ENCODE data around the gene NR3C2.

The NR3C2 gene

GRCh38 chr4:148449921-148450320 lies 7.7 kb upstream of the NR3C2 start:
- Histone ChIP-seq H2AFZ (ENCODE audit: insufficient read depth, low read length, poor library complexity) (no peak overlapping the region), H3K4me3 (ENCODE audit: low read depth, low read length) (no peak overlapping the region), H3K27ac (ENCODE audit: low read depth, low read length) (no peak overlapping the region), H4K12ac (ENCODE audit: low read depth, low read length) (no peak overlapping the region), H2BK12ac (ENCODE audit: low read length) (no peak overlapping the region), H3K4me1 (ENCODE audit: control insufficient read depth in 1 of 2, insufficient read depth in 2 of 2, low read length in 2 of 2) (peaks cover 0 to 2% of the 10 kb centered on the region in 2 experiments), H3K27me3 (ENCODE audit: insufficient read depth, low read length) (peaks cover 11% of the 10 kb centered on the region), H2AK5ac (ENCODE audit: low read length) (no peak overlapping the region), H3K4me2 (ENCODE audit: low read length) (no peak overlapping the region), H2BK5ac (ENCODE audit: low read depth, low read length, poor library complexity) (no peak overlapping the region), H3K14ac (ENCODE audit: low read length) (no peak overlapping the region), H3K4ac (ENCODE audit: low read depth, low read length) (no peak overlapping the region), H3K23ac (ENCODE audit: low read length) (no peak overlapping the region), H3K79me2 (ENCODE audit: control insufficient read depth, insufficient read depth, low read length, poor library complexity) (no peaks in the 10 kb centered on the region), H2BK120ac (ENCODE audit: insufficient read depth, low read length, poor library complexity) (no peak overlapping the region), H4K8ac (ENCODE audit: low read depth, low read length) (no peak overlapping the region), H3K18ac (ENCODE audit: low read length) (no peak overlapping the region), H3K79me1 (ENCODE audit: low read length) (no peaks in the 10 kb centered on the region), H3K9me3 (ENCODE audit: insufficient read depth, low read depth, low read length) (peaks cover 2% of the 10 kb centered on the region), H3K9ac (ENCODE audit: low read length) (no peak overlapping the region), H3K36me3 (ENCODE audit: control insufficient read depth in 1 of 2, insufficient read depth in 2 of 2, low read length in 2 of 2) (no peaks in the 10 kb centered on the region), H4K91ac (ENCODE audit: low read depth, low read length) (no peak overlapping the region)
- no peak for DNase-seq
- no CpG with 5 or more reads among the region's 2 CpGs for WGBS (ENCODE audit: extremely low coverage, insufficient coverage, insufficient read length)

GRCh38 chr4:148448141-148448540 lies 5.9 kb upstream of the NR3C2 start:
- DNase-seq, result no peak
- Histone ChIP-seq H3K9ac (ENCODE audit: low read length) (no peak overlapping the region), H3K9me3 (ENCODE audit: insufficient read depth, low read depth, low read length) (peaks cover 2% of the 10 kb centered on the region), H3K4me2 (ENCODE audit: low read length) (no peak overlapping the region), H3K4me3 (ENCODE audit: low read depth, low read length) (no peak overlapping the region), H2BK120ac (ENCODE audit: insufficient read depth, low read length, poor library complexity) (no peak overlapping the region), H3K18ac (ENCODE audit: low read length) (no peak overlapping the region), H2AK5ac (ENCODE audit: low read length) (no peak overlapping the region), H2AFZ (ENCODE audit: insufficient read depth, low read length, poor library complexity) (no peak overlapping the region), H2BK5ac (ENCODE audit: low read depth, low read length, poor library complexity) (no peak overlapping the region), H3K14ac (ENCODE audit: low read length) (no peak overlapping the region), H2BK12ac (ENCODE audit: low read length) (no peak overlapping the region), H3K4ac (ENCODE audit: low read depth, low read length) (no peak overlapping the region), H3K36me3 (ENCODE audit: control insufficient read depth in 1 of 2, insufficient read depth in 2 of 2, low read length in 2 of 2) (no peaks in the 10 kb centered on the region), H3K79me2 (ENCODE audit: control insufficient read depth, insufficient read depth, low read length, poor library complexity) (no peaks in the 10 kb centered on the region), H3K4me1 (ENCODE audit: control insufficient read depth in 1 of 2, insufficient read depth in 2 of 2, low read length in 2 of 2) (peaks cover 6 to 13% of the 10 kb centered on the region in 2 experiments), H4K12ac (ENCODE audit: low read depth, low read length) (no peak overlapping the region), H3K79me1 (ENCODE audit: low read length) (no peaks in the 10 kb centered on the region), H4K91ac (ENCODE audit: low read depth, low read length) (no peak overlapping the region), H3K27ac (ENCODE audit: low read depth, low read length) (no peak overlapping the region), H4K8ac (ENCODE audit: low read depth, low read length) (no peak overlapping the region), H3K27me3 (ENCODE audit: insufficient read depth, low read length) (peaks cover 29% of the 10 kb centered on the region), H3K23ac (ENCODE audit: low read length) (no peak overlapping the region)

- H2AK5ac ChIP-seq (ENCODE audit: low read length), result no peak overlapping the region
- no peak overlapping the region for H3K4me2 ChIP-seq (ENCODE audit: low read length)
- no peak overlapping the region for H3K27ac ChIP-seq (ENCODE audit: low read depth, low read length)
- H2BK120ac ChIP-seq (ENCODE audit: insufficient read depth, low read length, poor library complexity), result no peak overlapping the region
- no CpG with 5 or more reads among the region's 8 CpGs for WGBS (ENCODE audit: extremely low coverage, insufficient coverage, insufficient read length)
- H3K18ac ChIP-seq (ENCODE audit: low read length), result no peak overlapping the region
- no peak overlapping the region for H2BK12ac ChIP-seq (ENCODE audit: low read length)
- no peak overlapping the region for H3K4ac ChIP-seq (ENCODE audit: low read depth, low read length)
- H3K9ac ChIP-seq (ENCODE audit: low read length), result no peak overlapping the region
- no peak overlapping the region for H4K91ac ChIP-seq (ENCODE audit: low read depth, low read length)
- H4K8ac ChIP-seq (ENCODE audit: low read depth, low read length), result no peak overlapping the region
- no peak overlapping the region for H3K4me3 ChIP-seq (ENCODE audit: low read depth, low read length)
- peaks cover 2% of the 10 kb centered on the region for H3K9me3 ChIP-seq (ENCODE audit: insufficient read depth, low read depth, low read length)
- no peak overlapping the region for H3K14ac ChIP-seq (ENCODE audit: low read length)
- no peak overlapping the region for H2AFZ ChIP-seq (ENCODE audit: insufficient read depth, low read length, poor library complexity)
- H2BK5ac ChIP-seq (ENCODE audit: low read depth, low read length, poor library complexity), result no peak overlapping the region
- H3K4me1 ChIP-seq (ENCODE audit: control insufficient read depth in 1 of 2, insufficient read depth in 2 of 2, low read length in 2 of 2), result peaks cover 6 to 13% of the 10 kb centered on the region in 2 experiments
- no peak overlapping the region for H3K23ac ChIP-seq (ENCODE audit: low read length)
- H3K79me2 ChIP-seq (ENCODE audit: control insufficient read depth, insufficient read depth, low read length, poor library complexity), result no peaks in the 10 kb centered on the region
- DNase-seq, result peak in 1 of 2 donors; percentile 13
- no peaks in the 10 kb centered on the region for H3K36me3 ChIP-seq (ENCODE audit: control insufficient read depth in 1 of 2, insufficient read depth in 2 of 2, low read length in 2 of 2)
- peaks cover 29% of the 10 kb centered on the region for H3K27me3 ChIP-seq (ENCODE audit: insufficient read depth, low read length)
- H3K79me1 ChIP-seq (ENCODE audit: low read length), result peaks cover under 1% of the 10 kb centered on the region
- H4K12ac ChIP-seq (ENCODE audit: low read depth, low read length), result no peak overlapping the region
Measured at GRCh38 chr4:148447681-148448080, 5.5 kb upstream of the NR3C2 start.

- H4K8ac ChIP-seq (ENCODE audit: low read depth, low read length), result no peak overlapping the region
- peaks cover 2% of the 10 kb centered on the region for H3K79me1 ChIP-seq (ENCODE audit: low read length)
- no peak overlapping the region for H3K14ac ChIP-seq (ENCODE audit: low read length)
- no peak overlapping the region for H3K18ac ChIP-seq (ENCODE audit: low read length)
- H3K9ac ChIP-seq (ENCODE audit: low read length), result no peak overlapping the region
- no peaks in the 10 kb centered on the region for H3K79me2 ChIP-seq (ENCODE audit: control insufficient read depth, insufficient read depth, low read length, poor library complexity)
- DNase-seq, result peak in 1 of 2 donors; percentile 31
- no peaks in the 10 kb centered on the region for H3K36me3 ChIP-seq (ENCODE audit: control insufficient read depth in 1 of 2, insufficient read depth in 2 of 2, low read length in 2 of 2)
- H3K4me1 ChIP-seq (ENCODE audit: control insufficient read depth in 1 of 2, insufficient read depth in 2 of 2, low read length in 2 of 2), result peaks cover 6 to 13% of the 10 kb centered on the region in 2 experiments
- H2AK5ac ChIP-seq (ENCODE audit: low read length), result no peak overlapping the region
- H2BK5ac ChIP-seq (ENCODE audit: low read depth, low read length, poor library complexity), result no peak overlapping the region
- H3K4ac ChIP-seq (ENCODE audit: low read depth, low read length), result no peak overlapping the region
- no peak overlapping the region for H3K23ac ChIP-seq (ENCODE audit: low read length)
- H3K9me3 ChIP-seq (ENCODE audit: insufficient read depth, low read depth, low read length), result peaks cover 2% of the 10 kb centered on the region
- H4K12ac ChIP-seq (ENCODE audit: low read depth, low read length), result no peak overlapping the region
- peak overlapping the region; percentile 85 for H3K4me2 ChIP-seq (ENCODE audit: low read length)
- H2BK12ac ChIP-seq (ENCODE audit: low read length), result no peak overlapping the region
- H3K27me3 ChIP-seq (ENCODE audit: insufficient read depth, low read length), result peaks cover 29% of the 10 kb centered on the region
- no peak overlapping the region for H2BK120ac ChIP-seq (ENCODE audit: insufficient read depth, low read length, poor library complexity)
- no peak overlapping the region for H3K27ac ChIP-seq (ENCODE audit: low read depth, low read length)
- no CpG with 5 or more reads among the region's 13 CpGs for WGBS (ENCODE audit: extremely low coverage, insufficient coverage, insufficient read length)
- H4K91ac ChIP-seq (ENCODE audit: low read depth, low read length), result no peak overlapping the region
- H2AFZ ChIP-seq (ENCODE audit: insufficient read depth, low read length, poor library complexity), result peak overlapping the region; percentile 44
- H3K4me3 ChIP-seq (ENCODE audit: low read depth, low read length), result peak overlapping the region; percentile 85
Measured at GRCh38 chr4:148445860-148446330, 3.7 kb upstream of the NR3C2 start.
